Erythroblast (primary cell): Measurements from ENCODE around the gene CALN1.

Source experiments
- GATA1 ChIP-seq: IDR thresholded peaks from 2 replicates; pipeline ENCODE4 v1.6.1; 2011; ENCODE audit warnings: low read depth, mild to moderate bottlenecking, control low read depth, low read length, moderate library complexity
- POLR2A ChIP-seq: IDR thresholded peaks from 2 replicates; pipeline ENCODE4 v1.6.1; 2011; ENCODE audit warnings: mild to moderate bottlenecking, low read length

DNA sequence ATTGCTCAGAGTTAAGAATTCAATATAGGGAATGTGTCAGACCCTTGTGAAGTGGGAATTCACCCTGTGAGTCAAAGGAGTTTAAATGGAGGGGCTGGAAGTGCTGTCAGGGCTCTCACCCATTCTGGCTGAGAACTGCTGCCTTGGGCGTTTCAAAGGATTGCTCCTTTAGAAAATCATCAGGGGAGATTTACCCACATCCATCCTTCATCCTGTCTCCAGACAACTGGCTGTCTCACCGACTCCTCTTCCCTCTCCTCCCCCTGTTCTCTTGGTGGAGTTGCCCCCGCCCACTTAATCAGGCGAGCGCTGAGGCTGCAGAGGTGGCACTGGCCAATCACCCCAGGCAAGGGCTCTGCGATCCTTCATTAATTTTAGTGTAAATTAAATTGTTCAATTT is 554.8 kb downstream of the CALN1 start:
- TF ChIP-seq POLR2A: no peak
- TF ChIP-seq GATA1: no peak
